PC-3 (cell line): ENCODE data around the gene BDKRB2. TPM values are rescaled to one million over a fixed set of nuclear protein-coding genes. Genes with fewer than 3 reads are reported as not detected.

ENCODE experiments used
- ATAC-seq: fragments of 200-7000 bp; cut with Tn5 transposase; 2 replicates; pipeline ENCODE4 v1.9.1; 2020; ENCODE audit warnings: mild to moderate bottlenecking, moderate library complexity
- BruUV-seq: library from RNA; stranded (reverse); fragments of 400-500 nt; replicated peaks from 2 replicates; lab custom pipeline; 2021; lab: Mats Ljungman, UMichigan
- CTCF ChIA-PET: fragments of 300-600 bp; sonication (Branson Sonifier 250); formaldehyde crosslinking; loops from one replicate; lab custom pipeline; 2022; ENCODE audit warnings: antibody characterized with exemption; lab: Charles Lee
- POLR2A ChIA-PET: fragments of 300-600 bp; sonication (Branson Sonifier 250); formaldehyde crosslinking; loops from one replicate; lab custom pipeline; 2022; ENCODE audit warnings: antibody characterized with exemption; ENCODE audit not compliant: unreplicated experiment; lab: Charles Lee
- DNase-seq: peaks from one replicate; pipeline ENCODE4 v3.0.0-alpha.2; 2015
- H2AFZ ChIP-seq: fragments of 300-600 bp; sonication (generic); 2 replicates; pipeline ENCODE4 v1.6.0; 2016; ENCODE audit warnings: antibody characterized with exemption, low read length
- H3F3A ChIP-seq: fragments of 300-600 bp; sonication (generic); one replicate; pipeline ENCODE4 v1.6.0; 2017; ENCODE audit warnings: antibody characterized with exemption, low read length, control low read depth, mild to moderate bottlenecking; ENCODE audit not compliant: unreplicated experiment
- H3K27ac ChIP-seq: fragments of 300-600 bp; sonication (generic); 2 replicates; pipeline ENCODE4 v1.5.1; 2016; ENCODE audit warnings: mild to moderate bottlenecking, low read length
- H3K27me3 ChIP-seq: fragments of 300-600 bp; sonication (generic); 2 replicates; pipeline ENCODE4 v1.6.1; 2016; ENCODE audit warnings: low read length, mixed read lengths
- H3K36me3 ChIP-seq: fragments of 300-600 bp; sonication (generic); 2 replicates; pipeline ENCODE4 v1.6.1; 2016; ENCODE audit warnings: low read depth, mixed run types, low read length, mixed read lengths
- H3K4me1 ChIP-seq: fragments of 300-600 bp; sonication (generic); 2 replicates; pipeline ENCODE4 v1.5.1; 2016; ENCODE audit warnings: low read length; ENCODE audit not compliant: insufficient read depth
- H3K4me2 ChIP-seq: fragments of 300-600 bp; sonication (generic); 2 replicates; pipeline ENCODE4 v1.6.0; 2016; ENCODE audit warnings: low read length
- H3K4me3 ChIP-seq: fragments of 300-600 bp; sonication (generic); 2 replicates; pipeline ENCODE4 v1.5.1; 2016; ENCODE audit warnings: mild to moderate bottlenecking, low read length, mixed read lengths
- H3K79me2 ChIP-seq: fragments of 300-600 bp; sonication (generic); 2 replicates; pipeline ENCODE4 v1.6.1; 2017; ENCODE audit warnings: low read length, mixed read lengths
- H3K9ac ChIP-seq: fragments of 300-600 bp; sonication (generic); 2 replicates; pipeline ENCODE4 v1.6.0; 2016; ENCODE audit warnings: mild to moderate bottlenecking, low read length
- H3K9me2 ChIP-seq: fragments of 300-600 bp; sonication (generic); replicated peaks from 2 replicates; pipeline ENCODE4 v1.6.1; 2016; ENCODE audit warnings: mixed run types, low read length, mixed read lengths
- H3K9me3 ChIP-seq: fragments of 300-600 bp; sonication (generic); 2 replicates; pipeline ENCODE4 v1.6.1; 2016; ENCODE audit warnings: low read length, mixed read lengths
- H4K20me1 ChIP-seq: fragments of 300-600 bp; sonication (generic); 2 replicates; pipeline ENCODE4 v1.6.1; 2016; ENCODE audit warnings: low read length, mixed read lengths
- EZH2 ChIP-seq: fragments of 300-600 bp; sonication (generic); IDR thresholded peaks from one replicate; pipeline ENCODE4 v1.6.1; 2017; ENCODE audit warnings: antibody characterized with exemption, mild to moderate bottlenecking, low read length; ENCODE audit not compliant: unreplicated experiment
- EZH2phosphoT487 ChIP-seq: fragments of 300-600 bp; sonication (generic); IDR thresholded peaks from 2 replicates; pipeline ENCODE4 v1.6.1; 2018; ENCODE audit warnings: mild to moderate bottlenecking, antibody characterized with exemption, low read length, borderline replicate concordance
- intact Hi-C: fragments of 100-400 bp; cut with micrococcal nuclease; formaldehyde crosslinking; loops from 2 replicates; pipeline ENCODE4 v1.9.0; 2023
- total RNA-seq: library from RNA; depleted of rRNA; stranded (reverse); fragments of >200 nt; gene quantifications from 2 replicates; pipeline ENCODE4 v1.2.3, GENCODE V29; 2014
- TF ChIP-seq, protein P1 (sequence below): fragments of 300-600 bp; sonication (generic); conservative IDR thresholded peaks from 2 replicates; pipeline ENCODE4 v1.5.1; 2017; ENCODE audit warnings: antibody characterized with exemption, low read depth, mild to moderate bottlenecking, low read length

Gene BDKRB2
- total RNA-seq, 1 experiment from 2014 or later = 0.07 TPM

DNA sequence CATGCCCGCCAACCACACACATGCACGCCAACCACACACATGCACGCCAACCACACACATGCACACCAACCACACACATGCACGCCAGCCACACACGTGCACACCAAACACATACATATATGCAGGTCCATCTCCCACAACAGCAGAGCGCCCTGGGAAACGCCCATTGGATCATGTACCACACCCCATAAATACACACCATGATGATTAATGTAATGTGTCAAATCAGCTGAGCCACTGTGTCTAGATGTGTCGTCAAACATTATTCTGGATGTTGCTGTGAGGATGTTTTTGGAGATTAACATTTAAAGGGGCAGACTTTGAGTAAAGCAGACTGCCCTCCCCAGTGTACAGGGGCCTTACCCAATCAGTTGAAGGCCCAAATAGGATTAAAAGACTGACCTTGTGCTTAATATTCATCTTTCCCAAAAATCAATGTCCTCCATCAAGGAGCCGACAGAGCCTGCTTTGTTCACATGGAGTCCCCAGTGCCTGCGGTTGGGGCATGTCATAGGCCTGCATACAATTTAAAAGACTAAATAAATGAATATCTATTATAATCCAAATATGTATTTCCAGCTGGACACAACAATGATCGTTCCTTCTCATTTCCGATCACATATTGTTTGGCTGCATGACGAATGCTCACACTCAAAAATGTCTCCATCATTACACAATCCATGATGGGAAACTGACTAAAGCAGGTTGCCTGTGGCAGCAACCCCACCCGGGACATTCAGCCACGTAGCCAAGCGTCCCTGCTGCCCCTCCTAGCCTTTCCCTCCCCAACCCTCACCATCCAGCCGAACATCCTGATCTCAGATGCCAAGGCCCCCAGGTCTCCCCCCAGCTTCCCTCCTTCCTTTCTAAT, 23.2 kb upstream of the BDKRB2 start:
- Histone ChIP-seq H3K4me2 (no peak overlapping the region), H3K4me3 (no peak overlapping the region), H3K9ac (no peak overlapping the region), H2AFZ (no peak overlapping the region), H3K9me3 (no peaks in the 10 kb centered on the region), H3K36me3 (no peaks in the 10 kb centered on the region), H3F3A (no peaks in the 10 kb centered on the region), H3K79me2 (no peaks in the 10 kb centered on the region), H4K20me1 (no peaks in the 10 kb centered on the region), H3K27ac (no peak overlapping the region), H3K9me2 (no peaks in the 10 kb centered on the region), H3K4me1 (no peaks in the 10 kb centered on the region), H3K27me3 (peaks cover 29% of the 10 kb centered on the region; the same call in 1 of the 2 replicates)
- ChIA-PET CTCF (no interaction called here), POLR2A (no interaction called here)
- DNase-seq (no peak), ATAC-seq (no peak)
- no TSS peak for BruUV-seq
- intact Hi-C loops = no loop called here
- TF ChIP-seq, protein P1, sequence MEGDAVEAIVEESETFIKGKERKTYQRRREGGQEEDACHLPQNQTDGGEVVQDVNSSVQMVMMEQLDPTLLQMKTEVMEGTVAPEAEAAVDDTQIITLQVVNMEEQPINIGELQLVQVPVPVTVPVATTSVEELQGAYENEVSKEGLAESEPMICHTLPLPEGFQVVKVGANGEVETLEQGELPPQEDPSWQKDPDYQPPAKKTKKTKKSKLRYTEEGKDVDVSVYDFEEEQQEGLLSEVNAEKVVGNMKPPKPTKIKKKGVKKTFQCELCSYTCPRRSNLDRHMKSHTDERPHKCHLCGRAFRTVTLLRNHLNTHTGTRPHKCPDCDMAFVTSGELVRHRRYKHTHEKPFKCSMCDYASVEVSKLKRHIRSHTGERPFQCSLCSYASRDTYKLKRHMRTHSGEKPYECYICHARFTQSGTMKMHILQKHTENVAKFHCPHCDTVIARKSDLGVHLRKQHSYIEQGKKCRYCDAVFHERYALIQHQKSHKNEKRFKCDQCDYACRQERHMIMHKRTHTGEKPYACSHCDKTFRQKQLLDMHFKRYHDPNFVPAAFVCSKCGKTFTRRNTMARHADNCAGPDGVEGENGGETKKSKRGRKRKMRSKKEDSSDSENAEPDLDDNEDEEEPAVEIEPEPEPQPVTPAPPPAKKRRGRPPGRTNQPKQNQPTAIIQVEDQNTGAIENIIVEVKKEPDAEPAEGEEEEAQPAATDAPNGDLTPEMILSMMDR = no peak
- no peak for TF ChIP-seq EZH2
- TF ChIP-seq EZH2phosphoT487 = no peak

DNA sequence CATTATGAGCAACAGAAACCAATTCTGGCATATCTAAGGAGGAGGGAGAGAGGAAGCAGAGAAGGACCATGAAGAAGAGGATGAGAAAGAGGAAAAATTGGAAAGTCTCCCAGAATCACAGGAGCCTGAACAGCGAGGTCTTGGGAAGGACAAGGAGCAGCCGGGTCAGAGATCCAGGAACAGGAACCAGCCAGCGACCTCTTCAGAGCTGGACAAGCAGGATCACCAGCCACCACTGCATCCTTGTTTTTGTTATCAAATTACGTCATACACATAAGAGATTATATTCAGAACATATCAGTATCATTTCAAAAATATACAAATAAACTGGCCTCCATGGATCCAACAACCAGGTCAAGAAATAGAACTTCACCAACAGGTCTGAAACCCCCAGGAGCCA, 22.1 kb upstream of the BDKRB2 start:
- H3K4me3 ChIP-seq = no peak overlapping the region
- H3K9ac ChIP-seq = no peak overlapping the region
- no peaks in the 10 kb centered on the region for H3K9me2 ChIP-seq
- TF ChIP-seq EZH2phosphoT487 = no peak
- TF ChIP-seq, protein P1 = no peak
- TF ChIP-seq EZH2 = no peak
- no TSS peak for BruUV-seq
- intact Hi-C loops = no loop called here
- H3K27ac ChIP-seq = no peak overlapping the region
- H3K9me3 ChIP-seq = no peaks in the 10 kb centered on the region
- CTCF ChIA-PET = no interaction called here
- peaks cover 25% of the 10 kb centered on the region; the same call in 1 of the 2 replicates for H3K27me3 ChIP-seq
- no peaks in the 10 kb centered on the region for H3K79me2 ChIP-seq
- no peak overlapping the region for H2AFZ ChIP-seq
- POLR2A ChIA-PET = no interaction called here
- H4K20me1 ChIP-seq = no peaks in the 10 kb centered on the region
- H3K4me1 ChIP-seq = no peaks in the 10 kb centered on the region
- ATAC-seq = no peak
- H3F3A ChIP-seq = no peaks in the 10 kb centered on the region
- no peak for DNase-seq
- H3K36me3 ChIP-seq = no peaks in the 10 kb centered on the region
- no peak overlapping the region for H3K4me2 ChIP-seq

DNA sequence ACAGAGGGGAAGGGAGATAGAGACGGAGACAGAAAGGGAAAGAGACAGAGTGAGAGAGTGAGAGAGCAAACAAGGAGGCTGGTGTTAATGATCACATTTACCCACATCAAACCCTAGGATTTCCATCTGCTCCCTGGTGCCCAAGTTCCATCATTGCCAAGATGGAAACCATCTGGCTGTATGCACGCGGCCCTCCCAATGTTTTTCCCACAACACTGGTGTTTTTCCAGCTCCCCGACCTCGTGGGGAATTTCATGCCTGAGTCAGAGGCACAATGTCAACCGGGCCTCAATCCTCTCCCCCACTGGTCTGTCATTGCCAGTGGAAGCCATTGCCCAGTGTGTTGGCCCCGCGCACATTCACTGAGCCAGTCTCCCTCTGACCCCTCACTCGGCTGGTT, 19.9 kb upstream of the BDKRB2 start:
- Histone ChIP-seq H3K79me2 (no peaks in the 10 kb centered on the region), H3K36me3 (no peaks in the 10 kb centered on the region), H3K4me2 (no peak overlapping the region), H4K20me1 (no peaks in the 10 kb centered on the region), H3K9me3 (no peaks in the 10 kb centered on the region), H3F3A (no peaks in the 10 kb centered on the region), H3K27ac (no peak overlapping the region), H3K9ac (no peak overlapping the region), H2AFZ (no peak overlapping the region), H3K27me3 (peaks cover 39% of the 10 kb centered on the region), H3K9me2 (no peaks in the 10 kb centered on the region), H3K4me3 (no peak overlapping the region), H3K4me1 (no peaks in the 10 kb centered on the region)
- ATAC-seq = no peak
- TF ChIP-seq, protein P1 = no peak
- TF ChIP-seq EZH2 (no peak), EZH2phosphoT487 (no peak)
- ChIA-PET CTCF (no interaction called here), POLR2A (no interaction called here)
- no peak for DNase-seq
- BruUV-seq = no TSS peak
- intact Hi-C loops = no loop called here
